OCI-LY3 (cell line): Measurements from ENCODE around the gene ACOT4.
"Not testable (repeated sequence)": the region's sequence is repeated elsewhere in the genome, so short reads cannot be mapped to it uniquely, and the experiment has no call there.

Experiments used
- CTCF ChIP-seq: fragments of 200-600, 300-600 bp; sonication (generic); IDR thresholded peaks from 2 replicates; pipeline ENCODE4 v1.5.1; 2014; ENCODE audit warnings: antibody characterized with exemption, low read length, low read depth
- EZH2phosphoT487 ChIP-seq: fragments of 200-600 bp; shearing (Covaris generic); IDR thresholded peaks from 2 replicates; pipeline ENCODE4 v1.6.1; 2018; ENCODE audit warnings: antibody characterized with exemption, mixed run types, low read depth

GRCh38 chr14:73590673-73591004 is 1.0 kb upstream of the ACOT4 start:
- not testable (repeated sequence) for TF ChIP-seq CTCF, EZH2phosphoT487
